ENCODE data around the gene ACTR1A.

DNA sequence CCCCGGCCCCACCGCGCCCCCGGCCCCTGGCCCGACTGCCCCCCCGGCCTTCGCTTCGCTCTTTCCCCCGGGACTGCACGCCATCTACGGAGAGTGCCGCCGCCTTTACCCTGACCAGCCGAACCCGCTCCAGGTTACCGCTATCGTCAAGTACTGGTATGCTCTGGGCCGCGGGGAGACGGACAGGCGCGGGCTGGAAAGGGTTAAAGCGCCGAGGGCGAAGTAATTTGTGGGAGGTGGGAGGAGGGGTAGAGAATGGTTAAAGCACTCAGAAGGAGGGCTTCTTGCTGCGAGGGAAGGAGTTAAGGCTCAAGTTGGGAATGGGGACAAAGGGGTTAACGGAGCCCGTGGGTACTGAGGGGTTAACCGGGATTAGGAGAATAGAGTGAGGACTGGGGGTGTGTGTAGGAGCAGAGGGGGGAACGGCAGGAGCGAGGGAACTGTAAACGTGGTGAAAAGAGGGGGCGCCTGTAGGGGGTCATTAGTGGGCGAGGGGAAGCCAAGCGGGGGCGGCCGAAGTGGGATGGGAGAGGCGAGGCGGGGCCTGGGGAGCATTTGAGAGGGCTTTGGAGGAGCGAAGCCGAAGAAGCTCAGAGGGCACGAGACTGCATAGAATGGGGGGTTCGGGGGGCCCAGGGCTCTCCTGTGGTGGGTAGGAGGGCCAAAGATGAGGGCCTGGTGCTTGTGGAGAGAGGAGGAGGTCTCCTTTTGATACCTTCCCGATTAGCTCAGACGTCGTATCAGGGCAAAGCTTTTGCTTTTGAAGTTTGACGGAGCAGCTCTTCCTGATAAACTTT lies 1.9 kb upstream of the ACTR1A start:
- TF ChIP-seq, protein P1, sequence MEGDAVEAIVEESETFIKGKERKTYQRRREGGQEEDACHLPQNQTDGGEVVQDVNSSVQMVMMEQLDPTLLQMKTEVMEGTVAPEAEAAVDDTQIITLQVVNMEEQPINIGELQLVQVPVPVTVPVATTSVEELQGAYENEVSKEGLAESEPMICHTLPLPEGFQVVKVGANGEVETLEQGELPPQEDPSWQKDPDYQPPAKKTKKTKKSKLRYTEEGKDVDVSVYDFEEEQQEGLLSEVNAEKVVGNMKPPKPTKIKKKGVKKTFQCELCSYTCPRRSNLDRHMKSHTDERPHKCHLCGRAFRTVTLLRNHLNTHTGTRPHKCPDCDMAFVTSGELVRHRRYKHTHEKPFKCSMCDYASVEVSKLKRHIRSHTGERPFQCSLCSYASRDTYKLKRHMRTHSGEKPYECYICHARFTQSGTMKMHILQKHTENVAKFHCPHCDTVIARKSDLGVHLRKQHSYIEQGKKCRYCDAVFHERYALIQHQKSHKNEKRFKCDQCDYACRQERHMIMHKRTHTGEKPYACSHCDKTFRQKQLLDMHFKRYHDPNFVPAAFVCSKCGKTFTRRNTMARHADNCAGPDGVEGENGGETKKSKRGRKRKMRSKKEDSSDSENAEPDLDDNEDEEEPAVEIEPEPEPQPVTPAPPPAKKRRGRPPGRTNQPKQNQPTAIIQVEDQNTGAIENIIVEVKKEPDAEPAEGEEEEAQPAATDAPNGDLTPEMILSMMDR (IDR thresholded peaks at IDR 0.05; ENCODE audit: insufficient read depth, low read length, poor library complexity, severe bottlenecking), result no peak
- TF ChIP-seq EZH2phosphoT487 (conservative IDR thresholded peaks at IDR 0.05; ENCODE audit: low read length), result no peak
